Liver (tissue), 3 donors: ENCODE results near the gene OXCT1.
"Not testable (repeated sequence)": the region's sequence is repeated elsewhere in the genome, so short reads cannot be mapped to it uniquely, and the experiment has no call there.

Experiments used
- ATF3 ChIP-seq: IDR thresholded peaks from 2 replicates; pipeline ENCODE4 v1.6.1; 2016; ENCODE audit warnings: antibody characterized with exemption
- EGR1 ChIP-seq, 2 donors: IDR thresholded peaks; 2 replicates each; pipeline ENCODE4 v1.6.1; 2016 to 2018; ENCODE audit warnings: antibody characterized with exemption in 2 of 2, low read depth in 2 of 2
- FOXA1 ChIP-seq: IDR thresholded peaks from 2 replicates; pipeline ENCODE4 v1.6.1; 2016; ENCODE audit warnings: antibody characterized with exemption
- GABPA ChIP-seq, 2 donors: IDR thresholded peaks in 1 of 2; conservative IDR thresholded peaks in 1 of 2; 2 replicates each; pipeline ENCODE4 v1.6.1; 2016; ENCODE audit warnings: antibody characterized with exemption in 2 of 2, mild to moderate bottlenecking in 1 of 2, moderate library complexity in 1 of 2
- HNF4G ChIP-seq: IDR thresholded peaks from 2 replicates; pipeline ENCODE4 v1.6.1; 2016; ENCODE audit warnings: antibody characterized with exemption
- JUND ChIP-seq, 2 donors: IDR thresholded peaks; 2 replicates each; pipeline ENCODE4 v1.6.1; 2016; ENCODE audit warnings: antibody characterized with exemption in 2 of 2
- RAD21 ChIP-seq, 2 donors: IDR thresholded peaks; 2 replicates each; pipeline ENCODE4 v1.6.1; 2016; ENCODE audit warnings: antibody characterized with exemption in 2 of 2, mild to moderate bottlenecking in 2 of 2
- REST ChIP-seq: IDR thresholded peaks from 2 replicates; pipeline ENCODE4 v1.6.1; 2016; ENCODE audit warnings: antibody characterized with exemption, mild to moderate bottlenecking
- SP1 ChIP-seq: IDR thresholded peaks from 2 replicates; pipeline ENCODE4 v1.6.1; 2018; ENCODE audit warnings: antibody characterized with exemption, mild to moderate bottlenecking
- TAF1 ChIP-seq: conservative IDR thresholded peaks from 2 replicates; pipeline ENCODE4 v1.6.1; 2016; ENCODE audit warnings: antibody characterized with exemption, mild to moderate bottlenecking
- YY1 ChIP-seq: IDR thresholded peaks from 2 replicates; pipeline ENCODE4 v1.6.1; 2016; ENCODE audit warnings: antibody characterized with exemption, mild to moderate bottlenecking
- TF ChIP-seq, protein P1 (sequence below): fragments of 150-350 bp; IDR thresholded peaks from 2 replicates; pipeline ENCODE4 v1.5.1; 2017; ENCODE audit warnings: improper control_type of control experiment, low read depth, low read length; ENCODE audit not compliant: missing input control
- TF ChIP-seq, protein P2 (sequence below): IDR thresholded peaks from 2 replicates; pipeline ENCODE4 v1.6.1; 2016; ENCODE audit warnings: antibody characterized with exemption
- donor health status: healthy.
- donor health status: healthy.

- TF ChIP-seq SP1; JUND (IDR thresholded peaks at IDR 0.05); YY1; TAF1; RAD21 (IDR thresholded peaks at IDR 0.05); FOXA1; ATF3; EGR1 (IDR thresholded peaks at IDR 0.05; ENCODE audit: low read depth in 2 of 2); REST; GABPA (IDR thresholded peaks at IDR 0.05 in 1 of 2, conservative IDR thresholded peaks at IDR 0.05 in 1 of 2); HNF4G: not testable (repeated sequence)
- TF ChIP-seq, protein P1, sequence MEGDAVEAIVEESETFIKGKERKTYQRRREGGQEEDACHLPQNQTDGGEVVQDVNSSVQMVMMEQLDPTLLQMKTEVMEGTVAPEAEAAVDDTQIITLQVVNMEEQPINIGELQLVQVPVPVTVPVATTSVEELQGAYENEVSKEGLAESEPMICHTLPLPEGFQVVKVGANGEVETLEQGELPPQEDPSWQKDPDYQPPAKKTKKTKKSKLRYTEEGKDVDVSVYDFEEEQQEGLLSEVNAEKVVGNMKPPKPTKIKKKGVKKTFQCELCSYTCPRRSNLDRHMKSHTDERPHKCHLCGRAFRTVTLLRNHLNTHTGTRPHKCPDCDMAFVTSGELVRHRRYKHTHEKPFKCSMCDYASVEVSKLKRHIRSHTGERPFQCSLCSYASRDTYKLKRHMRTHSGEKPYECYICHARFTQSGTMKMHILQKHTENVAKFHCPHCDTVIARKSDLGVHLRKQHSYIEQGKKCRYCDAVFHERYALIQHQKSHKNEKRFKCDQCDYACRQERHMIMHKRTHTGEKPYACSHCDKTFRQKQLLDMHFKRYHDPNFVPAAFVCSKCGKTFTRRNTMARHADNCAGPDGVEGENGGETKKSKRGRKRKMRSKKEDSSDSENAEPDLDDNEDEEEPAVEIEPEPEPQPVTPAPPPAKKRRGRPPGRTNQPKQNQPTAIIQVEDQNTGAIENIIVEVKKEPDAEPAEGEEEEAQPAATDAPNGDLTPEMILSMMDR, result not testable (repeated sequence)
- TF ChIP-seq, protein P2, sequence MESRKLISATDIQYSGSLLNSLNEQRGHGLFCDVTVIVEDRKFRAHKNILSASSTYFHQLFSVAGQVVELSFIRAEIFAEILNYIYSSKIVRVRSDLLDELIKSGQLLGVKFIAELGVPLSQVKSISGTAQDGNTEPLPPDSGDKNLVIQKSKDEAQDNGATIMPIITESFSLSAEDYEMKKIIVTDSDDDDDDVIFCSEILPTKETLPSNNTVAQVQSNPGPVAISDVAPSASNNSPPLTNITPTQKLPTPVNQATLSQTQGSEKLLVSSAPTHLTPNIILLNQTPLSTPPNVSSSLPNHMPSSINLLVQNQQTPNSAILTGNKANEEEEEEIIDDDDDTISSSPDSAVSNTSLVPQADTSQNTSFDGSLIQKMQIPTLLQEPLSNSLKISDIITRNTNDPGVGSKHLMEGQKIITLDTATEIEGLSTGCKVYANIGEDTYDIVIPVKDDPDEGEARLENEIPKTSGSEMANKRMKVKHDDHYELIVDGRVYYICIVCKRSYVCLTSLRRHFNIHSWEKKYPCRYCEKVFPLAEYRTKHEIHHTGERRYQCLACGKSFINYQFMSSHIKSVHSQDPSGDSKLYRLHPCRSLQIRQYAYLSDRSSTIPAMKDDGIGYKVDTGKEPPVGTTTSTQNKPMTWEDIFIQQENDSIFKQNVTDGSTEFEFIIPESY, result not testable (repeated sequence)
Measured at GRCh38 chr5:41742608-41743007, 127.6 kb downstream of the OXCT1 start.
